NCI-H2107 (cell line): Measurements from ENCODE around the gene POLR2M.
A peak's percentile ranks its signal among the peaks of the same experiment; 100 is the strongest.

Source experiments
- DNase-seq: peaks from one replicate; lab custom pipeline; 2025; lab: John Stamatoyannopoulos, UW

The POLR2M gene

GRCh38 chr15:57706405-57707209 lies at the start of gene POLR2M:
Gene POLR2M, plus strand, starts transcription at chr15:57706714. Its CDS starts 129 bp downstream, at chr15:57706843.
- peak; percentile 81 for DNase-seq

- no peak for DNase-seq
These were observed 48.9 kb upstream of the POLR2M start for GRCh38 chr15:57657619-57658018.

GRCh38 chr15:57662091-57662744 lies 44.3 kb upstream of the POLR2M start:
- no peak for DNase-seq

GRCh38 chr15:57662802-57663201 lies 43.7 kb upstream of the POLR2M start:
- no peak for DNase-seq

- no peak for DNase-seq
These were observed 43.3 kb upstream of the POLR2M start for GRCh38 chr15:57663262-57663661.

- DNase-seq = no peak
These were observed 41.3 kb upstream of the POLR2M start for GRCh38 chr15:57665194-57665593.

- no peak for DNase-seq
These were observed 40.6 kb upstream of the POLR2M start for GRCh38 chr15:57665939-57666338.

GRCh38 chr15:57667171-57667849 lies 39.2 kb upstream of the POLR2M start:
- DNase-seq = no peak

- DNase-seq = no peak
These were observed 38.5 kb upstream of the POLR2M start for GRCh38 chr15:57668016-57668415.

GRCh38 chr15:57671636-57672035 lies 34.9 kb upstream of the POLR2M start:
- no peak for DNase-seq

- no peak for DNase-seq
These were observed 30.9 kb upstream of the POLR2M start for GRCh38 chr15:57675481-57676181.

GRCh38 chr15:57676585-57676984 lies 29.9 kb upstream of the POLR2M start:
- DNase-seq = no peak

GRCh38 chr15:57677204-57677603 lies 29.3 kb upstream of the POLR2M start:
- no peak for DNase-seq

- no peak for DNase-seq
These were observed 26.5 kb upstream of the POLR2M start for GRCh38 chr15:57680021-57680420.

GRCh38 chr15:57681011-57681410 lies 25.5 kb upstream of the POLR2M start:
- DNase-seq = no peak

GRCh38 chr15:57683481-57683880 lies 23.0 kb upstream of the POLR2M start:
- no peak for DNase-seq

- no peak for DNase-seq
These were observed 21.9 kb upstream of the POLR2M start for GRCh38 chr15:57684491-57685151.

- no peak for DNase-seq
These were observed 21.0 kb upstream of the POLR2M start for GRCh38 chr15:57685306-57686095.

- no peak for DNase-seq
These were observed 19.9 kb upstream of the POLR2M start for GRCh38 chr15:57686657-57687056.

- DNase-seq = no peak
These were observed 16.1 kb upstream of the POLR2M start for GRCh38 chr15:57690341-57690966.
